ENCODE data around the gene CHD8. TPM values are rescaled to one million over a fixed set of nuclear protein-coding genes. Genes with fewer than 3 reads are reported as not detected.
A peak's percentile ranks its signal among the peaks of the same experiment; 100 is the strongest.
"Not testable (repeated sequence)": the region's sequence is repeated elsewhere in the genome, so short reads cannot be mapped to it uniquely, and the experiment has no call there.

The CHD8 gene
- total RNA-seq, 1 experiment from 2014 or later, result 24.1 TPM

GRCh38 chr14:21385188-21385904 lies 70.6 kb downstream of the CHD8 start:
- Histone ChIP-seq H3K4me3 (no peak overlapping the region), H3K27me3 (no peaks in the 10 kb centered on the region), H3K9me3 (no peaks in the 10 kb centered on the region), H3K36me3 (peaks cover 10% of the 10 kb centered on the region)
- DNase-seq, result no peak

GRCh38 chr14:21384494-21384851 lies 71.5 kb downstream of the CHD8 start:
- Histone ChIP-seq H3K4me3 (peak overlapping the region; percentile 68), H3K36me3 (peaks cover 7% of the 10 kb centered on the region), H3K27me3 (no peaks in the 10 kb centered on the region), H3K9me3 (no peaks in the 10 kb centered on the region)
- DNase-seq, result no peak

GRCh38 chr14:21383848-21384493 lies 72.0 kb downstream of the CHD8 start, which contains the start of gene SUPT16H:
TSS of gene SUPT16H (minus strand) at chr14:21384019. CDS start at chr14:21383927, 92 bp downstream.
- peak; percentile 93 for DNase-seq
- Histone ChIP-seq H3K9me3 (no peaks in the 10 kb centered on the region), H3K36me3 (peaks cover 7% of the 10 kb centered on the region), H3K4me3 (peak within 1 kb of the TSS; percentile 68), H3K27me3 (no peaks in the 10 kb centered on the region)

GRCh38 chr14:21382886-21383847 lies 72.8 kb downstream of the CHD8 start:
- DNase-seq, result peak; percentile 47
- Histone ChIP-seq H3K27me3 (no peaks in the 10 kb centered on the region), H3K36me3 (peaks cover 12% of the 10 kb centered on the region), H3K9me3 (no peaks in the 10 kb centered on the region), H3K4me3 (peak overlapping the region; percentile 68)

DNA sequence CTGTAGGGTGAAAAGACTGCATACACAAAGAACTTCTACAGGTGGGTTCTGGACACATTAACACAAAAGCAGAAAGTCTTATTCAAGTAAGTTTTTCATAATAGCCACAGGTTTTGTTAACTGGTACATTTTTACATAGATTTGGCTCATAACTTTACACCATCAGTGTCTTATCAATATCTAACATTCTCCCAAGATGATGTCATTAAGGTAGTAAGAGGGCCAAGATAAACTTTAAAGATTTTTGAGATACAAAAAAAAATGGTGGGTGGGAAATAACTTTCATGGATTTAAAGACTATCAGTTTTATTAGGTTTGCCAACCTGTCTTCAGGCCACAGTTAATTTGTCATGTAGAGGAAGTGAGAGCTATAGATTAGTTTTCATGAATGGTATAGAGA lies 73.8 kb downstream of the CHD8 start:
- H3K27me3 ChIP-seq, result no peaks in the 10 kb centered on the region
- no peaks in the 10 kb centered on the region for H3K9me3 ChIP-seq
- peaks cover 12% of the 10 kb centered on the region for H3K36me3 ChIP-seq
- DNase-seq, result no peak
- H3K4me3 ChIP-seq, result peak overlapping the region; percentile 68

- DNase-seq, result no peak
- Histone ChIP-seq H3K9me3 (no peaks in the 10 kb centered on the region), H3K27me3 (no peaks in the 10 kb centered on the region), H3K36me3 (peaks cover 23% of the 10 kb centered on the region), H3K4me3 (no peak overlapping the region)
These were observed 76.6 kb downstream of the CHD8 start for GRCh38 chr14:21379338-21379737.

DNA sequence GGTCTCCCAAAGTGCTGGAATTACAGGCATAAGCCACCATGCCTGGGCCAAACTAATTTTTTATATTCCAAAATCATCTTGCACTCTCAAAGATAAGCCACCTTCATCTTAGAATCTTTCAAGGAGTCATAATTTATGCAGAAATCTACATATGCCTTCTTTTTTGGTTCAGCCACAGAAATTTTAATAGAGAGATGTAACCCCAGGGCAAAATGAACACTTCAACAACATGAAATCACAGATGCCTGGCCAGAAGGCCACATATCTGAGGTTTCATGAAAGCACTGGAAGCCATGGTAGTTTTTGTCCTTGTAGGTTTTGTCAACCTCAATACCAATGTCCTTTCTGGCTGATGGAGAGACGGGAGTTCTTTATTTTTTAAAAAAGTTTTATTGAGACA lies 81.9 kb downstream of the CHD8 start:
- Histone ChIP-seq H3K9me3 (no peaks in the 10 kb centered on the region), H3K4me3 (no peak overlapping the region), H3K36me3 (peaks cover 48% of the 10 kb centered on the region), H3K27me3 (no peaks in the 10 kb centered on the region)
- DNase-seq, result no peak

DNA sequence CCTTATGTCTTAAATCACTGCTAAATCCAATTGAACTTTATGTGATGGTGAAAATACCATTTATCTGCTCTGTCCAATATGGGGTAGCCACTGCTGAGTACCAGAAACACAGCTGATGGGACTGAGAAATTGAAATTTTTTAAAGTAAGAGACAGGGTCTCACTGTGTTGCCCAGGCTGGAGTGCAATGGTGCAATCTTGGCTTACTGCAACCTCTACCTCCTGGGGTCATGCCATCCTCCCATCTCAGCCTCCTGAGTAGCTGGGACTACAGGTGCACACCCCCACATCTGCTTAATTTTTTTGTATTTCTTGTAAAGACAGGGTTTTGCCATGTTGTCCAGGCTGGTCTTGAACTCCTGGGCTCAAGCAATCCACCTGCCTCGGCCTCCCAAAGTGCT lies 83.1 kb downstream of the CHD8 start:
- not testable (repeated sequence) for H3K4me3 ChIP-seq, DNase-seq, H3K27me3 ChIP-seq, H3K9me3 ChIP-seq
- H3K36me3 ChIP-seq, result peaks cover 53% of the 10 kb centered on the region

GRCh38 chr14:21369949-21370679 lies 85.8 kb downstream of the CHD8 start:
- no peak for DNase-seq

GRCh38 chr14:21367582-21368144 lies 88.3 kb downstream of the CHD8 start:
- H3K36me3 ChIP-seq, result peaks cover 68% of the 10 kb centered on the region
- no peak overlapping the region for H3K4me3 ChIP-seq
- H3K9me3 ChIP-seq, result no peaks in the 10 kb centered on the region
- no peaks in the 10 kb centered on the region for H3K27me3 ChIP-seq
- no peak for DNase-seq

More at GRCh38 chr14:21369949-21370679, 85.8 kb downstream of the CHD8 start:
- peaks cover 53% of the 10 kb centered on the region for H3K36me3 ChIP-seq
- H3K4me3 ChIP-seq, result no peak overlapping the region
- no peaks in the 10 kb centered on the region for H3K27me3 ChIP-seq
- H3K9me3 ChIP-seq, result no peaks in the 10 kb centered on the region

DNA sequence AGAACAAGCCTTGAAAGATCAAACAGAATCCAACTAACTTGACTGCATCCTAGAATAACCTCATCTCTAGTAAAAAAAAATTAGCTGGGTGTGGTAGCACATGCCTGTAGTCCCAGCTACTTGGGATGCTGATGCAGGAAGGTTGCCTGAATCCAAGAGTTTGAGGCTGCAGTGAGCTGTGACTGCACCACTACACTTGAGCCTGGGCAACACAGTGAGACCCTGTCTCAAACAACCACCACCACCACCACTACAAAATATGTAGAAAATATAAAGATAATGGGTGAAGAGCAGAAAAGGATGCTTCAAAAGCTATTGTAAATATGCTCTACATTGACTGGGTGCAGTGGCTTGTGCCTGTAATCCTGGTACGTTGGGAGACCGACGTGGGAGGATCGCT lies 99.4 kb downstream of the CHD8 start:
- no peaks in the 10 kb centered on the region for H3K9me3 ChIP-seq
- no peak for DNase-seq
- H3K27me3 ChIP-seq, result no peaks in the 10 kb centered on the region
- peaks cover 48% of the 10 kb centered on the region for H3K36me3 ChIP-seq
- H3K4me3 ChIP-seq, result no peak overlapping the region

- Histone ChIP-seq H3K9me3 (no peaks in the 10 kb centered on the region), H3K27me3 (no peaks in the 10 kb centered on the region), H3K4me3 (no peak overlapping the region), H3K36me3 (peaks cover 32% of the 10 kb centered on the region)
- no peak for DNase-seq
These were observed 103.3 kb downstream of the CHD8 start for GRCh38 chr14:21352587-21352986.

GRCh38 chr14:21350539-21350938 lies 105.4 kb downstream of the CHD8 start:
- DNase-seq, result no peak
- Histone ChIP-seq H3K27me3 (no peaks in the 10 kb centered on the region), H3K4me3 (no peak overlapping the region), H3K9me3 (no peaks in the 10 kb centered on the region), H3K36me3 (peaks cover 22% of the 10 kb centered on the region)

GRCh38 chr14:21347201-21347600 lies 108.7 kb downstream of the CHD8 start:
- DNase-seq, result no peak

DNA sequence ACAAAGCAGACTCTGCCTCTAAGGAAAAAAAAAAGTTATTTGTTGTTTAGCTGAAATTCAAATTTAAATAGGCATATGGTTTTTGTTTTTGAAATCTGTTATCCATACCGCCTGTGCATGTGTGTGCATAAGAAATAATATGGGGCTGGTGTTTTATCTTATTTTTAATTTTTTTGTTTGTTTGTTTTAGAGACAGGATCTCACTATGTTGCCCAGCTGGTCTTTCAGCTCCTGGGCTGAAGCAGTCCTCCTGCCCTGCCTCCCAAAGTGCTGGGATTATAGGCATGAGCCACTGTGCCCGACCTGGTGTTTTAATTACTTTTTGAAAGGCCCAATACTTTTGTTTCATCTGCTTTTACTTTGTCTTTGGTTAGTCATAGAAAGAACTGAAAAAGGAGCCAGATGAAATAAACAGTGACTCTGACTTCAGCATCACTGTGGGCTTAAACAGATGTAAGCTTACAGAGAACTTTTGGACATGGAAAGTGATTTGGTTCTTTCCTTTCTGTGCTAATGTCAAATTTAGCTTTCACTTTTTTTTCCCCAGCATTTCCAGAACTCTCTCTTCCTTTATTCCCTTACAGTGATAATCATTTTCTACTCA lies 109.3 kb downstream of the CHD8 start:
- H3K36me3 ChIP-seq, result peaks cover 6% of the 10 kb centered on the region
- no peaks in the 10 kb centered on the region for H3K9me3 ChIP-seq
- peak; percentile 22 for DNase-seq
- no peaks in the 10 kb centered on the region for H3K27me3 ChIP-seq
- no peak overlapping the region for H3K4me3 ChIP-seq

More at GRCh38 chr14:21347201-21347600, 108.7 kb downstream of the CHD8 start:
- Histone ChIP-seq H3K36me3 (peaks cover 6% of the 10 kb centered on the region), H3K27me3 (no peaks in the 10 kb centered on the region), H3K4me3 (no peak overlapping the region), H3K9me3 (no peaks in the 10 kb centered on the region)

Data from MG63 (cell line).